Loucy (cell line): ENCODE data around the gene RHOD.
A peak's percentile ranks its signal among the peaks of the same experiment; 100 is the strongest.

Experiments
- H2AFZ ChIP-seq: fragments of 200-600 bp; sonication (generic); 2 replicates; pipeline ENCODE4 v1.6.0; 2016; ENCODE audit warnings: antibody characterized with exemption, mild to moderate bottlenecking, low read length, moderate library complexity
- H3F3A ChIP-seq: fragments of 200-600 bp; 2 replicates; pipeline ENCODE4 v1.6.0; 2016; ENCODE audit warnings: antibody characterized with exemption, low read depth, mild to moderate bottlenecking
- H3K27me3 ChIP-seq: fragments of 200-600 bp; sonication (generic); 2 replicates; pipeline ENCODE4 v1.6.1; 2014; ENCODE audit warnings: low read length, mild to moderate bottlenecking; ENCODE audit not compliant: insufficient read depth, poor library complexity, severe bottlenecking
- H3K36me3 ChIP-seq: fragments of 200-600 bp; sonication (generic); 2 replicates; pipeline ENCODE4 v1.6.1; 2016; ENCODE audit warnings: low read length; ENCODE audit not compliant: insufficient read depth
- H3K4me1 ChIP-seq: fragments of 200-600 bp; sonication (generic); 2 replicates; pipeline ENCODE4 v1.5.1; 2014; ENCODE audit warnings: low read length, mild to moderate bottlenecking; ENCODE audit not compliant: insufficient read depth, poor library complexity, severe bottlenecking
- H3K4me2 ChIP-seq: fragments of 200-600 bp; sonication (generic); 2 replicates; pipeline ENCODE4 v1.6.0; 2014; ENCODE audit warnings: antibody characterized with exemption, low read length, low read depth, mild to moderate bottlenecking; ENCODE audit not compliant: poor library complexity, severe bottlenecking
- H3K4me3 ChIP-seq: fragments of 200-600 bp; sonication (generic); 2 replicates; pipeline ENCODE4 v1.5.1; 2014; ENCODE audit warnings: low read length, mild to moderate bottlenecking, mixed read lengths; ENCODE audit not compliant: poor library complexity, severe bottlenecking
- H3K79me2 ChIP-seq: fragments of 200-600 bp; sonication (generic); 2 replicates; pipeline ENCODE4 v1.6.1; 2014; ENCODE audit warnings: low read length; ENCODE audit not compliant: insufficient read depth
- H3K9ac ChIP-seq: fragments of 200-600 bp; sonication (generic); 2 replicates; pipeline ENCODE4 v1.6.0; 2014; ENCODE audit warnings: mild to moderate bottlenecking, low read depth, low read length, moderate library complexity; ENCODE audit not compliant: poor library complexity, severe bottlenecking
- H3K9me2 ChIP-seq: fragments of 200-600 bp; sonication (generic); replicated peaks from 2 replicates; pipeline ENCODE4 v1.6.1; 2016; ENCODE audit warnings: low read depth, low read length, mixed read lengths
- H3K9me3 ChIP-seq: fragments of 200-600 bp; sonication (generic); 2 replicates; pipeline ENCODE4 v1.6.1; 2014; ENCODE audit warnings: mild to moderate bottlenecking, antibody characterized with exemption, low read length, low read depth; ENCODE audit not compliant: insufficient read depth
- H4K20me1 ChIP-seq: fragments of 200-600 bp; sonication (generic); 2 replicates; pipeline ENCODE4 v1.6.0; 2014; ENCODE audit warnings: antibody characterized with exemption, low read length, mild to moderate bottlenecking; ENCODE audit not compliant: insufficient read depth, poor library complexity, severe bottlenecking
- EZH2phosphoT487 ChIP-seq: fragments of 200-600 bp; IDR thresholded peaks from 2 replicates; pipeline ENCODE4 v1.6.1; 2018; ENCODE audit warnings: antibody characterized with exemption, mild to moderate bottlenecking, moderate library complexity, borderline replicate concordance
- TF ChIP-seq, protein P1 (sequence below): fragments of 200-600 bp; sonication (generic); conservative IDR thresholded peaks from 2 replicates; pipeline ENCODE4 v1.5.1; 2014; ENCODE audit warnings: mild to moderate bottlenecking, antibody characterized with exemption, low read length

RHOD gene

GRCh38 chr11:67114275-67114896 is 57.7 kb downstream of the RHOD start:
- Histone ChIP-seq H3K4me2 (no peak overlapping the region), H3K27me3 (no peaks in the 10 kb centered on the region), H3K4me1 (peaks cover 15% of the 10 kb centered on the region), H3K36me3 (no peaks in the 10 kb centered on the region), H3F3A (0 out of 2 replicates have a peak, but pooled peaks cover 4% of the 10 kb centered on the region), H3K9me2 (no peaks in the 10 kb centered on the region), H2AFZ (no peak overlapping the region), H4K20me1 (no peaks in the 10 kb centered on the region), H3K4me3 (no peak overlapping the region), H3K9ac (no peak overlapping the region), H3K9me3 (no peaks in the 10 kb centered on the region), H3K79me2 (peaks cover 7% of the 10 kb centered on the region)
- TF ChIP-seq EZH2phosphoT487: no peak
- TF ChIP-seq, protein P1, sequence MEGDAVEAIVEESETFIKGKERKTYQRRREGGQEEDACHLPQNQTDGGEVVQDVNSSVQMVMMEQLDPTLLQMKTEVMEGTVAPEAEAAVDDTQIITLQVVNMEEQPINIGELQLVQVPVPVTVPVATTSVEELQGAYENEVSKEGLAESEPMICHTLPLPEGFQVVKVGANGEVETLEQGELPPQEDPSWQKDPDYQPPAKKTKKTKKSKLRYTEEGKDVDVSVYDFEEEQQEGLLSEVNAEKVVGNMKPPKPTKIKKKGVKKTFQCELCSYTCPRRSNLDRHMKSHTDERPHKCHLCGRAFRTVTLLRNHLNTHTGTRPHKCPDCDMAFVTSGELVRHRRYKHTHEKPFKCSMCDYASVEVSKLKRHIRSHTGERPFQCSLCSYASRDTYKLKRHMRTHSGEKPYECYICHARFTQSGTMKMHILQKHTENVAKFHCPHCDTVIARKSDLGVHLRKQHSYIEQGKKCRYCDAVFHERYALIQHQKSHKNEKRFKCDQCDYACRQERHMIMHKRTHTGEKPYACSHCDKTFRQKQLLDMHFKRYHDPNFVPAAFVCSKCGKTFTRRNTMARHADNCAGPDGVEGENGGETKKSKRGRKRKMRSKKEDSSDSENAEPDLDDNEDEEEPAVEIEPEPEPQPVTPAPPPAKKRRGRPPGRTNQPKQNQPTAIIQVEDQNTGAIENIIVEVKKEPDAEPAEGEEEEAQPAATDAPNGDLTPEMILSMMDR: no peak

DNA sequence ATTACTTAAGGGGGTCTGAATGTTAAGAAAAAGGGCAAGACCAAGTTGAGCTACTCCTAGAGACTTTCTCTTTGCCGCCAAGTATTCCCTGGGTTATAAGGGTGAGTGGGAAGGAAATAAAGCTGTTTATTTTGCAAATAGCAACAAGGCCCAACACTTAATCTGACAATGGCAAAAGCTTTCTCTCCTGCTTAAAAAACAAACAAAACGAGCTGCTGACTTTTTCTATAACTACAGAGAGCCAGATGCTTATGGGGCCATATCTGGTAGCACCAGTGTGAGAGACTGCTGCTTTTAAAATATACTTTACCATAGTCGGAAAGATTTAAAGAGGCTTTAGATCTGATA is 60.1 kb downstream of the RHOD start:
- H3K9ac ChIP-seq: peak overlapping the region; percentile 75
- H3F3A ChIP-seq: 0 out of 2 replicates have a peak, but pooled peaks cover 4% of the 10 kb centered on the region
- H2AFZ ChIP-seq: no peak overlapping the region
- peak overlapping the region; percentile 82 for H3K4me3 ChIP-seq
- H3K4me2 ChIP-seq: peak overlapping the region; percentile 91
- peaks cover 20% of the 10 kb centered on the region for H4K20me1 ChIP-seq
- H3K79me2 ChIP-seq: peaks cover 30% of the 10 kb centered on the region
- H3K36me3 ChIP-seq: no peaks in the 10 kb centered on the region
- no peaks in the 10 kb centered on the region for H3K27me3 ChIP-seq
- peaks cover 28% of the 10 kb centered on the region for H3K4me1 ChIP-seq
- H3K9me2 ChIP-seq: no peaks in the 10 kb centered on the region
- TF ChIP-seq EZH2phosphoT487: no peak
- TF ChIP-seq, protein P1: no peak
- no peaks in the 10 kb centered on the region for H3K9me3 ChIP-seq

- Histone ChIP-seq H3K4me3 (peak overlapping the region; percentile 82), H3K9ac (peak overlapping the region; percentile 75), H3K4me2 (peak overlapping the region; percentile 91)
These were observed 60.5 kb downstream of the RHOD start for GRCh38 chr11:67117176-67117575.

More at GRCh38 chr11:67117176-67117575, 60.5 kb downstream of the RHOD start:
- Histone ChIP-seq H3K9me3 (no peaks in the 10 kb centered on the region), H3K27me3 (no peaks in the 10 kb centered on the region), H3K9me2 (no peaks in the 10 kb centered on the region), H3K4me1 (peaks cover 33% of the 10 kb centered on the region), H3K36me3 (no peaks in the 10 kb centered on the region), H4K20me1 (peaks cover 25% of the 10 kb centered on the region), H2AFZ (peak overlapping the region; percentile 52), H3F3A (0 out of 2 replicates have a peak, but pooled peaks cover 4% of the 10 kb centered on the region), H3K79me2 (peaks cover 35% of the 10 kb centered on the region)
- TF ChIP-seq EZH2phosphoT487: no peak
- TF ChIP-seq, protein P1: no peak
